Liver (tissue), 9 donors: ENCODE measurements around the gene NARF. TPM values are rescaled to one million over a fixed set of nuclear protein-coding genes. Genes with fewer than 3 reads are reported as not detected.

Experiments
- DNase-seq: peaks from one replicate; pipeline ENCODE4 v3.0.0-alpha.2; 2017; ENCODE audit warnings: low spot score
- H3K27ac ChIP-seq, 2 donors: one replicate each; pipeline ENCODE4 v1.7.0; 2013; ENCODE audit warnings: inconsistent platforms in 2 of 2, low read length in 2 of 2, control low read depth in 1 of 2, low read depth in 1 of 2, mild to moderate bottlenecking in 1 of 2
- H3K27me3 ChIP-seq, 4 donors: one replicate each; pipeline versions ENCODE4 v1.6.1 to v1.7.0; 2013; ENCODE audit warnings: low read length in 3 of 4, inconsistent platforms in 1 of 4, mild to moderate bottlenecking in 1 of 4, moderate library complexity in 1 of 4; ENCODE audit not compliant: control insufficient read depth in 4 of 4, insufficient read depth in 4 of 4
- H3K36me3 ChIP-seq, 4 donors: one replicate each; pipeline versions ENCODE4 v1.6.1 to v1.7.0; 2013; ENCODE audit warnings: low read length in 3 of 4, mild to moderate bottlenecking in 3 of 4, low read depth in 1 of 4, moderate library complexity in 1 of 4; ENCODE audit not compliant: control insufficient read depth in 4 of 4, insufficient read depth in 3 of 4
- H3K4me1 ChIP-seq, 4 donors: one replicate each; pipeline versions ENCODE4 v1.6.1 to v1.7.0; 2013; ENCODE audit warnings: low read length in 3 of 4, mild to moderate bottlenecking in 3 of 4, moderate library complexity in 1 of 4; ENCODE audit not compliant: control insufficient read depth in 4 of 4, insufficient read depth in 4 of 4
- H3K4me3 ChIP-seq, 3 donors: one replicate each; pipeline versions ENCODE4 v1.6.1 to v1.7.0; 2013; ENCODE audit warnings: low read length in 3 of 3, control low read depth in 1 of 3, low read depth in 1 of 3, mild to moderate bottlenecking in 1 of 3
- H3K9ac ChIP-seq, 2 donors: one replicate each; pipeline ENCODE4 v1.7.0; 2013; ENCODE audit warnings: low read length in 2 of 2, mild to moderate bottlenecking in 2 of 2, moderate library complexity in 2 of 2, control low read depth in 1 of 2, low read depth in 1 of 2
- H3K9me3 ChIP-seq, 4 donors: one replicate each; pipeline versions ENCODE4 v1.6.1 to v1.7.0; 2013; ENCODE audit warnings: low read length in 3 of 4; ENCODE audit not compliant: control insufficient read depth in 4 of 4
- ATF3 ChIP-seq: IDR thresholded peaks from 2 replicates; pipeline ENCODE4 v1.6.1; 2016; ENCODE audit warnings: antibody characterized with exemption
- CTCF ChIP-seq: fragments of 150-350 bp; IDR thresholded peaks from 2 replicates; pipeline ENCODE4 v1.5.1; 2017; ENCODE audit warnings: improper control_type of control experiment, low read depth, low read length; ENCODE audit not compliant: missing input control
- EGR1 ChIP-seq, 2 donors: IDR thresholded peaks; 2 replicates each; pipeline ENCODE4 v1.6.1; 2016 to 2018; ENCODE audit warnings: antibody characterized with exemption in 2 of 2, low read depth in 2 of 2
- FOXA1 ChIP-seq: IDR thresholded peaks from 2 replicates; pipeline ENCODE4 v1.6.1; 2016; ENCODE audit warnings: antibody characterized with exemption
- GABPA ChIP-seq, 2 donors: IDR thresholded peaks in 1 of 2; conservative IDR thresholded peaks in 1 of 2; 2 replicates each; pipeline ENCODE4 v1.6.1; 2016; ENCODE audit warnings: antibody characterized with exemption in 2 of 2, mild to moderate bottlenecking in 1 of 2, moderate library complexity in 1 of 2
- HNF4A ChIP-seq, 2 donors: conservative IDR thresholded peaks; 2 replicates each; pipeline ENCODE4 v1.6.1; 2016; ENCODE audit warnings: antibody characterized with exemption in 2 of 2, mild to moderate bottlenecking in 2 of 2
- HNF4G ChIP-seq: IDR thresholded peaks from 2 replicates; pipeline ENCODE4 v1.6.1; 2016; ENCODE audit warnings: antibody characterized with exemption
- JUND ChIP-seq, 2 donors: IDR thresholded peaks; 2 replicates each; pipeline ENCODE4 v1.6.1; 2016; ENCODE audit warnings: antibody characterized with exemption in 2 of 2
- MAX ChIP-seq: IDR thresholded peaks from 2 replicates; pipeline ENCODE4 v1.6.1; 2016; ENCODE audit warnings: antibody characterized with exemption
- NR2F2 ChIP-seq: IDR thresholded peaks from 2 replicates; pipeline ENCODE4 v1.6.1; 2016; ENCODE audit warnings: antibody characterized with exemption
- RAD21 ChIP-seq, 2 donors: IDR thresholded peaks; 2 replicates each; pipeline ENCODE4 v1.6.1; 2016; ENCODE audit warnings: antibody characterized with exemption in 2 of 2, mild to moderate bottlenecking in 2 of 2
- RXRA ChIP-seq, 2 donors: IDR thresholded peaks; 2 replicates each; pipeline ENCODE4 v1.6.1; 2017 to 2018; ENCODE audit warnings: antibody characterized with exemption in 2 of 2, mild to moderate bottlenecking in 1 of 2
- SP1 ChIP-seq: IDR thresholded peaks from 2 replicates; pipeline ENCODE4 v1.6.1; 2018; ENCODE audit warnings: antibody characterized with exemption, mild to moderate bottlenecking
- YY1 ChIP-seq: IDR thresholded peaks from 2 replicates; pipeline ENCODE4 v1.6.1; 2016; ENCODE audit warnings: antibody characterized with exemption, mild to moderate bottlenecking
- ZBTB33 ChIP-seq: IDR thresholded peaks from 2 replicates; pipeline ENCODE4 v1.6.1; 2016; ENCODE audit warnings: antibody characterized with exemption
- WGBS: extraction: QIAGEN DNeasy Blood & Tissue Kit; methylation state at CpG from one replicate; pipeline ENCODE4 v1.1.7; 2013; 5-methylcytosine and 5-hydroxymethylcytosine counted together
- polyA plus RNA-seq, 2 donors: library from polyadenylated mRNA; stranded (reverse) in 1 of 2; unstranded in 1 of 2; fragments of 200-250 nt in 1 of 2; fragments of >200 nt in 1 of 2; fragmentation: Nextera tagmentation in 1 of 2; extraction: Ambion mirVana in 1 of 2; gene quantifications; one replicate each; pipeline versions ENCODE4 v1.2.1 to v1.2.3, GENCODE V29; 2013 to 2015
- total RNA-seq, 2 donors: library from RNA; depleted of rRNA; stranded (reverse); fragments of >200 nt; gene quantifications; one replicate each; pipeline ENCODE4 v1.2.3, GENCODE V29; 2014
- donor health status: healthy.
- donor health status: healthy.
- donor health status: healthy.
- donor health status: healthy.
- donor health status: healthy.

NARF gene
- total and polyA plus RNA-seq, 4 donors, result 19.8 to 87.5 (median 26.2) TPM

- Histone ChIP-seq H3K4me1 (peaks cover 17 to 55% (median 39%) of the 10 kb centered on the region in 4 donors), H3K9ac (no peak overlapping the region), H3K27ac (peak overlapping the region; percentile 75 to 79), H3K27me3 (no peaks in the 10 kb centered on the region), H3K9me3 (no peaks in the 10 kb centered on the region), H3K4me3 (peak overlapping the region in 1 of 3 donors; percentile 0), H3K36me3 (peaks cover 0 to 10% (median 2%) of the 10 kb centered on the region in 4 donors)
- 78% methylated on average over 13 of the region's 13 CpGs for WGBS
- DNase-seq, result no peak
- TF ChIP-seq HNF4G (no peak), HNF4A (conservative IDR thresholded peaks at IDR 0.05) (no peak), GABPA (IDR thresholded peaks at IDR 0.05 in 1 of 2, conservative IDR thresholded peaks at IDR 0.05 in 1 of 2) (no peak), RXRA (IDR thresholded peaks at IDR 0.05) (no peak), YY1 (no peak), RAD21 (IDR thresholded peaks at IDR 0.05) (no peak), SP1 (no peak), CTCF (no peak), FOXA1 (no peak), JUND (IDR thresholded peaks at IDR 0.05) (no peak), MAX (no peak)
Observed at GRCh38 chr17:82445542-82445941, 13.0 kb upstream of the NARF start.

- Histone ChIP-seq H3K27ac (peak overlapping the region in 1 of 2 donors; percentile 79), H3K4me1 (peaks cover 18 to 57% (median 41%) of the 10 kb centered on the region in 4 donors), H3K36me3 (peaks cover 0 to 10% (median 2%) of the 10 kb centered on the region in 4 donors), H3K9ac (no peak overlapping the region), H3K4me3 (no peak overlapping the region), H3K9me3 (no peaks in the 10 kb centered on the region), H3K27me3 (no peaks in the 10 kb centered on the region)
- no peak for DNase-seq
- TF ChIP-seq ZBTB33 (no peak), RXRA (IDR thresholded peaks at IDR 0.05) (no peak), EGR1 (IDR thresholded peaks at IDR 0.05; ENCODE audit: low read depth in 2 of 2) (no peak), MAX (no peak), HNF4A (conservative IDR thresholded peaks at IDR 0.05) (no peak), ATF3 (no peak), NR2F2 (no peak), YY1 (no peak), JUND (IDR thresholded peaks at IDR 0.05) (no peak), SP1 (no peak), RAD21 (IDR thresholded peaks at IDR 0.05) (no peak), HNF4G (no peak)
- WGBS, result 90% methylated on average over 15 of the region's 15 CpGs
Observed at GRCh38 chr17:82446124-82446523, 12.4 kb upstream of the NARF start.
